HepG2 (cell line): Measurements from ENCODE around the gene NUP93. TPM values are rescaled to one million over a fixed set of nuclear protein-coding genes. Genes with fewer than 3 reads are reported as not detected.

Experiments
- ATAC-seq: fragments of 200-7000 bp; cut with Tn5 transposase; 3 replicates; pipeline ENCODE4 v1.9.1; 2020; ENCODE audit warnings: mild to moderate bottlenecking, moderate library complexity
- BruUV-seq: library from RNA; stranded (reverse); fragments of 400-500 nt; replicated peaks from 2 replicates; lab custom pipeline; 2021; lab: Mats Ljungman, UMichigan
- CTCF ChIA-PET: fragments of 300-600 bp; formaldehyde crosslinking; extraction: SDS; loops from one replicate; lab custom pipeline; 2021; ENCODE audit warnings: low total read pairs, inconsistent platforms, low intra/inter-chr PET ratio; lab: Yijun Ruan, JAX
- POLR2A ChIA-PET: fragments of 350-600 bp; sonication (Branson Sonifier 250); formaldehyde crosslinking; loops from one replicate; lab custom pipeline; 2020; ENCODE audit warnings: antibody characterized with exemption, inconsistent platforms; lab: Yijun Ruan, JAX
- DNase-seq: peaks from one replicate; pipeline ENCODE4 v3.0.0-alpha.2; 2015; ENCODE audit warnings: low spot score
- FAIRE-seq: peaks from 3 replicates; lab custom pipeline; 2011; peaks lifted over from hg19 to GRCh38; lab: Jason Lieb, UNC
- H2AFZ ChIP-seq: one replicate; pipeline ENCODE4 v1.6.1; 2011; ENCODE audit warnings: low read length, inconsistent platforms
- H3K27ac ChIP-seq: fragments of 300-600 bp; 3 replicates; pipeline ENCODE4 v1.8.0; 2011; ENCODE audit warnings: mixed run types, mild to moderate bottlenecking, mixed read lengths, low read length, inconsistent platforms; ENCODE audit not compliant: insufficient read depth; ENCODE audit errors: extremely low read length
- H3K27me3 ChIP-seq, 2 experiments: fragments of 200-600 bp in 1 of 2; 2 replicates in 1 of 2; 3 replicates in 1 of 2; pipeline versions ENCODE4 v1.6.0 to v1.8.0; 2011; ENCODE audit warnings: low read length in 2 of 2, mild to moderate bottlenecking in 2 of 2, moderate library complexity in 2 of 2, inconsistent platforms in 1 of 2; ENCODE audit not compliant: insufficient read depth in 2 of 2, control insufficient read depth in 1 of 2
- H3K36me3 ChIP-seq, 2 experiments: fragments of 200-600 bp in 1 of 2; replicated peaks in 1 of 2; 2 replicates in 1 of 2; 3 replicates in 1 of 2; pipeline versions ENCODE4 v1.5.1 to v1.8.0; 2011; ENCODE audit warnings: low read length in 2 of 2, inconsistent platforms in 1 of 2; ENCODE audit not compliant: insufficient read depth in 2 of 2, control insufficient read depth in 1 of 2
- H3K4me1 ChIP-seq: 2 replicates; pipeline ENCODE4 v1.5.1; 2012; ENCODE audit warnings: low read length, inconsistent platforms; ENCODE audit not compliant: insufficient read depth
- H3K4me2 ChIP-seq: 2 replicates; pipeline ENCODE4 v1.6.0; 2011; ENCODE audit warnings: low read depth, low read length, inconsistent platforms
- H3K4me3 ChIP-seq, 3 experiments: fragments of 200-600 bp in 1 of 3; sonication (generic), shearing (Covaris generic) in 1 of 3; replicated peaks in 1 of 3; 2 replicates each; pipeline ENCODE4 v1.5.1; 2011 to 2016; ENCODE audit warnings: low read length in 3 of 3, inconsistent platforms in 2 of 3, low read depth in 2 of 3, mild to moderate bottlenecking in 2 of 3, control low read depth in 1 of 3, mixed read lengths in 1 of 3; ENCODE audit not compliant: insufficient read depth in 1 of 3
- H3K79me2 ChIP-seq: one replicate; pipeline ENCODE4 v1.6.1; 2011; ENCODE audit warnings: low read length, inconsistent platforms; ENCODE audit not compliant: insufficient read depth
- H3K9ac ChIP-seq: 2 replicates; pipeline ENCODE4 v1.6.0; 2011; ENCODE audit warnings: mild to moderate bottlenecking, low read depth, low read length, inconsistent platforms; ENCODE audit not compliant: insufficient read depth
- H3K9me3 ChIP-seq: 2 replicates; pipeline ENCODE4 v1.5.1; 2012; ENCODE audit warnings: mild to moderate bottlenecking, low read length
- H4K20me1 ChIP-seq: 2 replicates; pipeline ENCODE4 v1.6.0; 2011; ENCODE audit warnings: inconsistent platforms, mild to moderate bottlenecking, low read length, moderate library complexity; ENCODE audit not compliant: insufficient read depth
- FOXO4 ChIP-seq: sonication (generic); formaldehyde crosslinking; conservative IDR thresholded peaks from 2 replicates; pipeline ENCODE4 v1.8.1; 2023; ENCODE audit warnings: missing genetic modification reagents
- GFI1 ChIP-seq: sonication (generic); formaldehyde crosslinking; IDR thresholded peaks from 2 replicates; pipeline ENCODE4 v1.5.0; 2020; ENCODE audit warnings: missing genetic modification reagents, mild to moderate bottlenecking, borderline replicate concordance
- HIC2 ChIP-seq: sonication (generic); formaldehyde crosslinking; IDR thresholded peaks from 2 replicates; pipeline ENCODE4 v1.9.0; 2022; ENCODE audit warnings: low read depth, missing genetic modification reagents
- MEF2D ChIP-seq: sonication (generic); formaldehyde crosslinking; IDR thresholded peaks from 2 replicates; pipeline ENCODE4 v1.5.1; 2020; ENCODE audit warnings: mild to moderate bottlenecking, missing genetic modification reagents
- MLX ChIP-seq: IDR thresholded peaks from 2 replicates; pipeline ENCODE4 v1.6.1; 2016
- SNAPC5 ChIP-seq: sonication (generic); formaldehyde crosslinking; IDR thresholded peaks from 2 replicates; pipeline ENCODE4 v1.8.1; 2023; ENCODE audit warnings: mild to moderate bottlenecking, missing genetic modification reagents, borderline replicate concordance
- ZBTB14 ChIP-seq: sonication (generic); formaldehyde crosslinking; IDR thresholded peaks from 2 replicates; pipeline ENCODE4 v1.4.0; 2020; ENCODE audit warnings: missing genetic modification reagents
- ZBTB38 ChIP-seq: sonication (generic); formaldehyde crosslinking; IDR thresholded peaks from 2 replicates; pipeline ENCODE4 v1.5.1; 2020; ENCODE audit warnings: mild to moderate bottlenecking, missing genetic modification reagents
- ZMAT5 ChIP-seq: sonication (generic); formaldehyde crosslinking; IDR thresholded peaks from 2 replicates; pipeline ENCODE4 v1.5.0; 2020; ENCODE audit warnings: mild to moderate bottlenecking, low read depth, missing genetic modification reagents, borderline replicate concordance
- ZNF18 ChIP-seq: sonication (generic); formaldehyde crosslinking; IDR thresholded peaks from 2 replicates; pipeline ENCODE4 v1.8.0; 2022; ENCODE audit warnings: mild to moderate bottlenecking, missing genetic modification reagents; ENCODE audit not compliant: insufficient replicate concordance
- ZNF276 ChIP-seq: sonication (generic); formaldehyde crosslinking; IDR thresholded peaks from 2 replicates; pipeline ENCODE4 v1.4.0; 2020; ENCODE audit warnings: mild to moderate bottlenecking, low read depth, missing genetic modification reagents
- ZNF672 ChIP-seq: sonication (generic); formaldehyde crosslinking; IDR thresholded peaks from 2 replicates; pipeline ENCODE4 v1.8.1; 2022; ENCODE audit warnings: missing genetic modification reagents
- ZNF782 ChIP-seq: sonication (generic); formaldehyde crosslinking; IDR thresholded peaks from 2 replicates; pipeline ENCODE4 v1.4.0; 2020; ENCODE audit warnings: missing genetic modification reagents, mild to moderate bottlenecking, borderline replicate concordance
- WGBS: methylation state at CpG from one replicate; pipeline ENCODE4 v1.1.6; 2017; ENCODE audit warnings: low lambda C conversion rate; 5-methylcytosine and 5-hydroxymethylcytosine counted together
- in situ Hi-C: cut with HindIII; loops from 2 replicates; pipeline ENCODE4 v1.10.0; 2017; ENCODE audit warnings: low pct_unique_long_range_greater_than_20kb; ENCODE audit not compliant: extremely low pct_ligation_motif_present
- intact Hi-C: fragments of 100-400 bp; cut with micrococcal nuclease; formaldehyde crosslinking; loops from one replicate; pipeline ENCODE4 v1.10.0; 2022; ENCODE audit not compliant: unreplicated experiment
- polyA plus RNA-seq, 8 experiments: library from polyadenylated mRNA; depleted of rRNA in 3 of 8; stranded (reverse) in 7 of 8; unstranded in 1 of 8; fragments of >200 nt; fragmentation: Illumina TruSeq in 4 of 8; extraction: Trizol in 4 of 8; gene quantifications; 2 replicates each; pipeline versions ENCODE4 v1.2.1 to v1.2.3, GENCODE V29; 2011 to 2016; ENCODE audit warnings: low read depth in 4 of 8, missing spikeins in 1 of 8, mixed read lengths in 1 of 8; ENCODE audit not compliant: insufficient read depth in 1 of 8
- total RNA-seq, 5 experiments: library from RNA; depleted of rRNA; stranded (reverse); fragments of >200 nt; fragmentation: Illumina TruSeq; extraction: Trizol; gene quantifications; 2 replicates each; pipeline ENCODE4 v1.2.3, GENCODE V29; 2016; ENCODE audit warnings: low read depth in 1 of 5

Gene NUP93
- total and polyA plus RNA-seq, 2 of the 13 experiments (the other 11 are each of a cell fraction or from before 2014, with no cell fraction given) = 58.5 to 140 TPM

- no peaks in the 10 kb centered on the region for H3K79me2 ChIP-seq
- POLR2A ChIA-PET = no interaction called here
- H3K4me2 ChIP-seq = no peak overlapping the region
- WGBS = 13% methylated on average over 1 of the region's 1 CpG
- H3K4me1 ChIP-seq = peaks cover 10% of the 10 kb centered on the region
- H3K27me3 ChIP-seq = 0 out of 5 replicates have a peak, but pooled peaks cover 0 to 6% of the 10 kb centered on the region in 2 experiments
- CTCF ChIA-PET = no interaction called here
- no peaks in the 10 kb centered on the region for H3K9me3 ChIP-seq
- no peaks in the 10 kb centered on the region for H3K36me3 ChIP-seq
- no peak overlapping the region for H3K27ac ChIP-seq
- ATAC-seq = peak; percentile 13; the same call in 1 of the 3 replicates
- H4K20me1 ChIP-seq = no peaks in the 10 kb centered on the region
- no TSS peak for BruUV-seq
- no peak for DNase-seq
- intact Hi-C loops = loop anchor here (5.0 kb wide), 1 partner anchor 588 kb away; no protein-coding TSS in a partner anchor
- H3K4me3 ChIP-seq = no peak overlapping the region
- H2AFZ ChIP-seq = no peak overlapping the region
- FAIRE-seq = no peak
- no peak overlapping the region for H3K9ac ChIP-seq
- in situ Hi-C loops = no loop called here
- TF ChIP-seq GFI1 (CRISPR knock-in tag) (no peak), SNAPC5 (CRISPR knock-in tag) (no peak), ZNF276 (CRISPR knock-in tag) (no peak), ZBTB38 (CRISPR knock-in tag) (no peak), HIC2 (CRISPR knock-in tag) (no peak), ZNF672 (CRISPR knock-in tag) (no peak), MEF2D (no peak), ZNF18 (CRISPR knock-in tag) (no peak), ZBTB14 (CRISPR knock-in tag) (no peak), ZMAT5 (no peak), ZNF782 (CRISPR knock-in tag) (no peak), MLX (no peak), FOXO4 (CRISPR knock-in tag) (no peak)
These were observed 34.7 kb upstream of the NUP93 start for GRCh38 chr16:56695246-56695645.
